ENCODE measurements around the gene FAM168A.

GRCh38 chr11:73453562-73453961, 144.3 kb downstream of the FAM168A start:
- no peak for TF ChIP-seq CTCF (IDR thresholded peaks at IDR 0.05)
- TF ChIP-seq POLR2A (IDR thresholded peaks at IDR 0.05; ENCODE audit: low read depth), result no peak
- TF ChIP-seq POLR2AphosphoS5 (IDR thresholded peaks at IDR 0.05), result no peak

Measured in esophagus muscularis mucosa (tissue), 3 donors.